Ascending aorta (tissue), 2 donors: ENCODE measurements around the gene SYNPR. TPM values are rescaled to one million over a fixed set of nuclear protein-coding genes. Genes with fewer than 3 reads are reported as not detected.
"Not testable (repeated sequence)": the region's sequence is repeated elsewhere in the genome, so short reads cannot be mapped to it uniquely, and the experiment has no call there.

Experiments
- DNase-seq, 2 donors: peaks; one replicate each; pipeline ENCODE4 v3.0.0-alpha.2; 2019; ENCODE audit warnings: low spot score in 2 of 2
- H3K27ac ChIP-seq, 2 donors: fragments of 200-600 bp; sonication (generic); one replicate each; pipeline ENCODE4 v1.5.1; 2016 to 2017; ENCODE audit warnings: mild to moderate bottlenecking in 1 of 2
- H3K27me3 ChIP-seq: fragments of 200-600 bp; sonication (generic); one replicate; pipeline ENCODE4 v1.5.1; 2017
- H3K36me3 ChIP-seq, 2 donors: fragments of 200-600 bp; sonication (generic); one replicate each; pipeline ENCODE4 v1.5.1; 2016
- H3K4me1 ChIP-seq, 2 donors: fragments of 200-600 bp; sonication (generic); one replicate each; pipeline ENCODE4 v1.5.1; 2016 to 2017; ENCODE audit warnings: mild to moderate bottlenecking in 1 of 2
- H3K4me3 ChIP-seq, 2 donors: fragments of 200-600 bp; sonication (generic); one replicate each; pipeline ENCODE4 v1.5.1; 2016 to 2017; ENCODE audit warnings: mild to moderate bottlenecking in 1 of 2
- H3K9me3 ChIP-seq, 2 donors: fragments of 200-600 bp; sonication (generic); one replicate each; pipeline ENCODE4 v1.5.1; 2016
- CTCF ChIP-seq, 3 experiments: fragments of 200-600 bp in 2 of 3; fragments of 450-650 bp in 1 of 3; sonication (generic) in 2 of 3; IDR thresholded peaks; one replicate each; pipeline ENCODE4 v1.5.1; 2016 to 2019; ENCODE audit warnings: antibody characterized with exemption in 3 of 3, mild to moderate bottlenecking in 1 of 3, moderate library complexity in 1 of 3
- intact Hi-C: fragments of 100-400 bp; cut with DNase I; formaldehyde crosslinking; loops from one replicate; pipeline ENCODE4 v1.15.1; 2023
- total RNA-seq: library from RNA; depleted of rRNA; stranded (reverse); fragments of >200 nt; gene quantifications from one replicate; pipeline ENCODE4 v1.1.0, GENCODE V29; 2016

Gene SYNPR
- total RNA-seq, 1 donor from 2014 or later = not detected

- H3K4me1 ChIP-seq = no peaks in the 10 kb centered on the region
- DNase-seq = no peak
- intact Hi-C loops = no loop called here
- H3K27me3 ChIP-seq = no peaks in the 10 kb centered on the region
- no peak overlapping the region for H3K4me3 ChIP-seq
- no peak for TF ChIP-seq CTCF (IDR thresholded peaks at IDR 0.05)
- H3K9me3 ChIP-seq = no peaks in the 10 kb centered on the region
- no peak overlapping the region for H3K27ac ChIP-seq
- no peaks in the 10 kb centered on the region for H3K36me3 ChIP-seq
Observed at GRCh38 chr3:63240381-63240902, 37.7 kb upstream of the SYNPR start.

- DNase-seq = no peak
- no peaks in the 10 kb centered on the region for H3K9me3 ChIP-seq
- no peak overlapping the region for H3K4me3 ChIP-seq
- no peaks in the 10 kb centered on the region for H3K4me1 ChIP-seq
- no peaks in the 10 kb centered on the region for H3K36me3 ChIP-seq
- intact Hi-C loops = no loop called here
- H3K27ac ChIP-seq = no peak overlapping the region
- TF ChIP-seq CTCF (IDR thresholded peaks at IDR 0.05) = no peak
- H3K27me3 ChIP-seq = no peaks in the 10 kb centered on the region
Observed at GRCh38 chr3:63242124-63242523, 36.0 kb upstream of the SYNPR start.

- no peaks in the 10 kb centered on the region for H3K27me3 ChIP-seq
- no peak for TF ChIP-seq CTCF (IDR thresholded peaks at IDR 0.05)
- no peak for DNase-seq
- intact Hi-C loops = no loop called here
- no peaks in the 10 kb centered on the region for H3K9me3 ChIP-seq
- no peak overlapping the region for H3K4me3 ChIP-seq
- no peak overlapping the region for H3K27ac ChIP-seq
- H3K4me1 ChIP-seq = no peaks in the 10 kb centered on the region
- H3K36me3 ChIP-seq = no peaks in the 10 kb centered on the region
Observed at GRCh38 chr3:63244486-63244885, 33.6 kb upstream of the SYNPR start.

GRCh38 chr3:63245726-63246241 is 32.3 kb upstream of the SYNPR start:
- no peak overlapping the region for H3K27ac ChIP-seq
- TF ChIP-seq CTCF (IDR thresholded peaks at IDR 0.05) = no peak
- no peaks in the 10 kb centered on the region for H3K36me3 ChIP-seq
- H3K4me1 ChIP-seq = no peaks in the 10 kb centered on the region
- no peak overlapping the region for H3K4me3 ChIP-seq
- no peaks in the 10 kb centered on the region for H3K27me3 ChIP-seq
- intact Hi-C loops = no loop called here
- no peak for DNase-seq
- H3K9me3 ChIP-seq = no peaks in the 10 kb centered on the region

- no peak for TF ChIP-seq CTCF (IDR thresholded peaks at IDR 0.05)
- H3K4me1 ChIP-seq = no peaks in the 10 kb centered on the region
- H3K27ac ChIP-seq = no peak overlapping the region
- no peak overlapping the region for H3K4me3 ChIP-seq
- H3K9me3 ChIP-seq = no peaks in the 10 kb centered on the region
- no peaks in the 10 kb centered on the region for H3K27me3 ChIP-seq
- DNase-seq = no peak
- intact Hi-C loops = no loop called here
- H3K36me3 ChIP-seq = no peaks in the 10 kb centered on the region
Observed at GRCh38 chr3:63248015-63248414, 30.1 kb upstream of the SYNPR start.

GRCh38 chr3:63251499-63251898 is 26.6 kb upstream of the SYNPR start:
- DNase-seq = no peak
- no peak for TF ChIP-seq CTCF (IDR thresholded peaks at IDR 0.05)
- intact Hi-C loops = no loop called here
- Histone ChIP-seq H3K4me1 (no peaks in the 10 kb centered on the region), H3K9me3 (no peaks in the 10 kb centered on the region), H3K27me3 (no peaks in the 10 kb centered on the region), H3K36me3 (no peaks in the 10 kb centered on the region), H3K27ac (no peak overlapping the region), H3K4me3 (no peak overlapping the region)

- H3K4me1 ChIP-seq, H3K36me3 ChIP-seq, H3K27ac ChIP-seq, H3K9me3 ChIP-seq, DNase-seq, H3K27me3 ChIP-seq, intact Hi-C loops, H3K4me3 ChIP-seq: not testable (repeated sequence)
Observed at GRCh38 chr3:63255819-63256218, 22.3 kb upstream of the SYNPR start.
